H4 (cell line): ENCODE results near the gene GFI1. TPM values are rescaled to one million over a fixed set of nuclear protein-coding genes. Genes with fewer than 3 reads are reported as not detected.
"Not testable (repeated sequence)": the region's sequence is repeated elsewhere in the genome, so short reads cannot be mapped to it uniquely, and the experiment has no call there.

Experiments used
- DNase-seq: peaks from one replicate; pipeline ENCODE4 v3.0.0-alpha.2; 2015; ENCODE audit warnings: low spot score
- total RNA-seq: library from RNA; depleted of rRNA; stranded (reverse); fragments of >200 nt; shearing (Covaris generic); gene quantifications from 2 replicates; pipeline ENCODE4 v1.2.3, GENCODE V29; 2014; rRNA removed

The GFI1 gene
- total RNA-seq: 0.17 and 0.80 TPM in 2 replicates

GRCh38 chr1:92486251-92487077 lies at the start of gene GFI1:
Gene GFI1 (minus strand): TSS chr1:92486925. CDS start chr1:92483487, 3,438 bp downstream.
- no peak for DNase-seq

DNA sequence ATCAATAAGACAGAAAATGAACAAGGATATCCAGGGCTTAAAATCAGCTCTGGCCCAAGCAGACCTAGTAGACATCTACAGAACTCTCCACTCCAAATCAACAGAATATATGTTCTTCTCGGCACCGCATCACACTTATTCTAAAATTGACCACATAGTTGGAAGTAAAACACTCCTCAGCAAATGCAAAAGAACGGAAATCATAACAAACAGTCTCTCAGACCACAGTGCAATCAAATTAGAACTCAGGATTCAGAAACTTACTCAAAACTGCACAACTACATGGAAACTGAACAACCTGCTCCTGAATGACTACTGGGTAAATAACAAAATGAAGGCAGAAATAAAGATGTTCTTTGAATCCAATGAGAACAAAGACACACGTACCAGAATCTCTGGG lies 45.6 kb upstream of the GFI1 start:
- DNase-seq: not testable (repeated sequence)

DNA sequence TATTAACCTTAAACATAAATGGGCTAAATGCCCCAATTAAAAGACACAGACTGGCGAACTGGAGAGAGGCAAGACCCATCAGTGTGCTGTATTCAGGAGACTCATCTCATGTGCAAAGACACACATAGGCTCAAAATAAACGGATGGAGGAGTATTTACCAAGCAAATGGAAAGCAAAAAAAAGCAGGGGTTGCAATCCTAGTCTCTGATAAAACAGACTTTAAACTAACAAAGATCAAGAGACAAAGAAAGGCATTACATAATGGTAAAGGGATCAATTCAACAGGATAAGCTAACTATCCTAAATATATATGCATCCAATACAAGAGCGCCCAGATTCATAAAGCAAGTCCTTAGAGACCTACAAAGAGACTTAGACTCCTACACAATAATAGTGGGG lies 45.2 kb upstream of the GFI1 start:
- DNase-seq: not testable (repeated sequence)

- no peak for DNase-seq
Measured at GRCh38 chr1:92527670-92528069, 40.9 kb upstream of the GFI1 start.

GRCh38 chr1:92524944-92525590 lies 38.3 kb upstream of the GFI1 start:
- DNase-seq: not testable (repeated sequence)

DNA sequence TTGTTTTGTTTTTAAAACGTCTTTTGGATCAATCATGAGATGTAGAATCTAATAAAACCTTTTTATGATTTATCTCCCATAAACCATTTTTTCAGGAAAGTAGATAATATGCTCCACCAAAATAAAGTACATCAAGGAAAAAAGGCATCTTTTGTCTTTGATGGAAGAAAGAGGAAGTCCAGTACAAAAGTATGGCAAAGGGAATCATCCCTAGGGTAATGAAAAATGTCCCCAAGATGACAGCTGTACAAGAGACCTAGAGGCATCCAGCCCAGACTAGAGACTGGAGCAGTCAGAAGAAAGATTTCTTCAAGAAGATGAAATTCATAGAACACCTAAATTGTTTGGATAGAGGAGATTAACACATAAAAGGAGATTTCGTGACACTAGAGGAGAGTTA lies 32.3 kb upstream of the GFI1 start:
- DNase-seq: no peak

GRCh38 chr1:92516574-92516973 lies 29.8 kb upstream of the GFI1 start:
- no peak for DNase-seq

GRCh38 chr1:92515796-92516201 lies 29.1 kb upstream of the GFI1 start:
- DNase-seq: no peak

DNA sequence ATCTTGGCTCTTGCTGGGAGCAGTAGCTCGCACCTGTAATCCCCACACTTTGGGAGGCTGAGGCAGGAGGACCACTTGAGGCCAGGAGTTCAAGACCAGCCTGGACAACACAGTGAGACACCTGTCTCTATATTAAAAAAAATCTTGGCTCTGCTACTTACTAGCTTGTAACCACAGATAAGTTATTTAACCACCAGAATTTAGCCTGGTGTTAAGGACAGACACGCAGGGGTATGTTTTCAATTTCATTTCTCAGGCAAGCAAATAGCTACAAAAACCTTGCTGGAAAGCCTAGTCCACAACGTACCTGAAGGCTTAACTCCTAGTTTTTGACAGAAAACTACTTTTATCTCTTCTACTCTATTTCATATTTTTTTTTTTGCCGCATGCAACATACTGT lies 24.8 kb upstream of the GFI1 start:
- DNase-seq: no peak

- no peak for DNase-seq
Measured at GRCh38 chr1:92509619-92510018, 22.9 kb upstream of the GFI1 start.

- DNase-seq: no peak
Measured at GRCh38 chr1:92505015-92505692, 18.4 kb upstream of the GFI1 start.

DNA sequence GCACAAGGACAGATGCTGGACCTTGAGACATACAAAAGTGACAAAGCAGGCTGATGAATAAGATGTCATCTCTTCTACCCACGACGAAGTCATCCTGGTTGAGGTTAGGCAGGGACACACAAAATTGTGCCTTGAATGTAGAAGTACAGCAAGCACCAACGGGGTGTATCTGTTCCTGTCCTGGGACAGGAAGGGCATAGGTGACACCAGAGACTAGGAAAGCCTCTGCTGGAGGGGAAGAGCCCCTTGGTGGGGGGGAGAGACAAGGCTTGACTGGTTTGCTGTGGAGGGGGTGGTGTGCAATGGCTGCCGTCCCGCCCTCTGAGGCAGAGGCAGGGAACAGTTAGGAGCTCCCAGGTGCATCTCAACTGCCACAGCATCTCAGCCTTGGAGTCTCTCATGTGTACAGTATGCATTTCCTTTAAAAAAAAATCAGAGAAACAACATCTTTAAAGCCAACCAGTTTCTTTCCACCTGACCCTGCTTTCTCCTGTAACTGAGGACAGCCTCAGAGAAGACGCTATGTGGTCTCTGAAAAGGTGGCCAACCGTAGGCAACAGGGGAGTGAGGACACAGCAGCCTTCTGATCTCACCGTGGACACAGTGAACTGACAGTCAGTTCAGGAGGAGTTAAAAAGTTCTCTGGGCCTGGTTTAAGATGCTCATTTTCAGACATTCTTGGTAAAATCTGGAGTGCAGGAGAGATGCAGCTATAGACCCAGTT lies 17.7 kb upstream of the GFI1 start:
- DNase-seq: no peak

DNA sequence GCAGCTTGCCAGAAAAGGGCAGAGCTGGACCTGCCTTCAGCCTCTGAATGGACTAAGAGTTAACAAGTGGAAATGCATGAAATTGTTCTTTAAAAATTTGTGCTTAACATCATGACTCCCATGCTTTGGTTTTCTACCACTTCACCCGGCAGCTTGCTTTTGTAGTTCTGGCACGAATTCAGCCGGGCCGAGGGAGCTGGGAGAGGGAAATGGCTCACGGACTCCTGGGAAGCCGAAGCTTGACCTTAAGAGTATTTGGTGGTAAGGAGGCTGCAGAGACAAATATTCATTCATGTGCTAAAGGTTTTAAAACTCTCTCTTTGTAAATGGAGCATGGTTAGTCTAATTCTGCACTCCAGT lies 17.2 kb upstream of the GFI1 start:
- DNase-seq: no peak

DNA sequence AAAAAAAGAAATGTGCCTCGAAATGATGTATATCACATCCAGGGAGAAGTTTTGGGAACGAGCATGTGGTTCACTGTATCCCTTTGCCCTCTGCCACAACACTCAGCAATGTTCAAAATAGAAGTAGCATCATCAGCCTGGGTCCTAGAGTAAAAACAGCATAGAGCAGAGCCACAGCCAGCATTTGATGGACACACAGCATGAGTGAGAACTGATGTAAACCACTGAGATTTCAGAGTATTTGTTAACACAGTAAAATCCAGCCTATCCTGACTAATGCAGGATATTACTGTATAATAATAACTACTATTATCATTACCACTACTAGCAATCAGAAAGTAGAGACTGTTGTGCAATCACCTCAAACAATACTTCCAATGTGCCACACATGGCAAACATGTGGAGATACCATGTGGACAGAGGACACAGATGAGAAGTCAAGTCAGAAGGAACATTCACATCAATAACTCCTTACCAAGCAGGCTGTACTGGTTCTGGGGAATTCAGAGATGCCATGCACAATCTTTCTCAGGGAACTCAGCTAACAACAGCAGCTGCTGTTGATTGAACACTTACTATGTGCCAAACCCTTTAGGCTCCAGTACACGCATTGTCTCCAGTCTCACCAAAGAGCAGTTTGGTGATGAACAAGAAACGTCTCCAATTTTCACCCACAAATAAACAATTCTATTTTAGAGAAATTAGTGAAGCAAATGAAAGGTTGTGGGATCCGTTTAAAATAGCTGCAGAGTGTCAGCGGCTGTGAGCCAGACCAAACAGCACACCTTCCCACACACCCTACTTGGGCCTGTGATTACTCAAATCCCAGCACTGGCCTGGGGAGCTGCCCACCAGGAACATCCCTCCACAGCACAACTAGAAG lies 16.6 kb upstream of the GFI1 start:
- DNase-seq: no peak

GRCh38 chr1:92502247-92502646 lies 15.5 kb upstream of the GFI1 start:
- DNase-seq: no peak

- no peak for DNase-seq
Measured at GRCh38 chr1:92500552-92500951, 13.8 kb upstream of the GFI1 start.

DNA sequence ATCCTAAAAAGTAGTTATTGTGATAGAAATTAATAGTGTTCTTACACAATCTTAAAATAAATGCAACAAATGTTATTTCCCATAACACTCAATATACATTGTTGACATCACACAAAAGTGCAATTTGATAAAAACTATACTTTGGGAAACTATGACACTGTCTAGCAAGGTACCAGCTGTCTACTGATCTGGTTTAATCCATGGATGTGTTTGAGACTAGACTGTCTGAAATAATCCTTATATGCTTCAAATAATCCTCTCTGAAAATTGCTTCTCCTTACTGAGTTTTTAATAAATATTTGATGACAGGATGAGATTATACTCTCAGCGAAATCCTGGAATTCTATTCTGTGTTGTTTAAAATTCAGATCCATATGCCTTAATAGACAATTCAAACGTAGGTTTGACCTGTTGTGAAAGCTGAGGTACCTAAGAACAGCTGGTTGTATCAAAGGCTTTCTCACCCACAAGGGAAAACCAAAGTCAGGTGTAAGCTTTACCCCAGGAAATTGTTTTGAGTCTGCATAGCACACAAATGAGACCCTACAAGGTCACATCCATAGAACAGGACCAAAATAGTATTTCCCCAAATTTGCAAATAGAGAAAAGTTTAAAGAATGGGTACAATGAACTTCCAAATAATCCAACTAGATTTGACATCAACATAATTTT lies 8.8 kb upstream of the GFI1 start:
- no peak for DNase-seq

DNA sequence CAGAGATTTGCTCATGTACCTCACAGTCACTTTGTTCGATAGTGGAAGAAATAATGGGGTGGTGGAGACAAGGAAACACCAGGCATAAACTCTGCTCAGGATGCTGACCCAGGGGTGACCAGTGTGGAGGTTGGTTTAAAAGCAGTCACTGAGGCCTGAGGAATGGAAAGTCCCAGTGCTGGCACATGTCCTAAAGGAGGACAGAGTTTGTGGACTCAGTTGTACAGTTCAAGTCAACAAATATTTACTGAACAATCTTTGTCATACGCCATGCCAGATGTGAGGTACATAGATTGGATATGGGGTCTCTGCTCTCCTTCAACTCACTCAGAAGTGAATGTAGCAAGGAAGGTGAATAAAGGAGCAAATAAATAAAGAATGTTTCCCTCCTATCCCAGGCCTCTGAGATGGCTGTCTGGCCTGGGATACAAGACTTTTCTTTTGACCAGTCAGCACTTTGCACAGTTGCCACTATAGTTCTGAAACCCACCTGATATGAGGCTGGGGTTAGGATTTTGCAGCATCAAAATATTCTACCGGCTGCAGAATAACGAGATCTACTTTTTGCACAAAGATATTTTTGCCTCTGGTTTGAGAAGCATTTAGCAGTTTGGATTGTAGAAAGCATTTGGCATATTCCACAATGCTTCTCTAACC lies 7.9 kb upstream of the GFI1 start:
- no peak for DNase-seq

DNA sequence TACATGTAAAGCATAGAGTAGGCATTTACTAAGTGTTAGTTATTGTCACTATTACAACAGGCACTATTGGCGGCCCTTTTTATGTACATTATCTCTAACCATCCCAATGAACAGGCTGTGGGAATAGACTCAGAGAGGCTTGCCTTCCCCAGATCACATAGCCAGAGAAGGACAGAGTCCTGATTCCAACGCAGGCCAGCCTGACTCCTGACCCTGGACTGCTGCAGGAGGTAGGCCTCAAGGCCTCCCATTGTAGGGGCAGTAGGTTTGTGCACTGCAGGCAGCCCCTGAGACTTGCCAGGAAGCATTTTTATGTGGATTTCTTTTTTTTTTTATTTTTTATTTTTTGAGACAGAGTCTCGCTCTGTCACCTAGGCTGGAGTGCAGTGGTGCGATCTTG lies 6.4 kb upstream of the GFI1 start:
- no peak for DNase-seq

- no peak for DNase-seq
Measured at GRCh38 chr1:92488832-92489231, 2.1 kb upstream of the GFI1 start.
